ENCODE results near the gene PRR14L. TPM values are rescaled to one million over a fixed set of nuclear protein-coding genes. Genes with fewer than 3 reads are reported as not detected.
"Not testable (repeated sequence)": the region's sequence is repeated elsewhere in the genome, so short reads cannot be mapped to it uniquely, and the experiment has no call there.

Gene PRR14L
- total RNA-seq, 4 donors from 2014 or later: 7.1 to 62.2 (median 22.9) TPM

DNA sequence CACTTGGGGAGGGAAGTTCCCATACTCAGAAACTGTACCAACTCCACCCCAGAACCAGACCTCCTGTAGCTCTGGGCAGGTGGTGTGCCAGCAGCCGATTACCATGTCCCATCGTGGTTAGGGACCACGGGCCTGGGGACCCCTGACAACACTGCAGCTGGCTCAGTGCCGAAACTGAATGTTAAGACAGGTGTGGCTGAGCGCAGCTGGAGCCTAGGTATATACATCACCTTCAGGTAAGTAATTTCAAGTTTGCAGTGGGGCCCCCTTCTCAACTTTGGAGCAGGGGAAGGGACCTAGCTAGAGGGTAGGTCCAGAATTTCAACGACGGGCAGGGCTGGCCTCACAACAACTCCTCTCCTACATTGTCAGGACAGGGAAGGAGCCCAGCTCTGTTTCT lies 67.2 kb downstream of the PRR14L start:
- Histone ChIP-seq H3K4me3 (no peak overlapping the region), H3K27ac (no peak overlapping the region), H3K4me1 (peaks cover 0 to 6% of the 10 kb centered on the region in 2 donors), H3K27me3 (no peaks in the 10 kb centered on the region), H3K9me3 (no peaks in the 10 kb centered on the region), H3K36me3 (no peaks in the 10 kb centered on the region)
- TF ChIP-seq, protein P1, sequence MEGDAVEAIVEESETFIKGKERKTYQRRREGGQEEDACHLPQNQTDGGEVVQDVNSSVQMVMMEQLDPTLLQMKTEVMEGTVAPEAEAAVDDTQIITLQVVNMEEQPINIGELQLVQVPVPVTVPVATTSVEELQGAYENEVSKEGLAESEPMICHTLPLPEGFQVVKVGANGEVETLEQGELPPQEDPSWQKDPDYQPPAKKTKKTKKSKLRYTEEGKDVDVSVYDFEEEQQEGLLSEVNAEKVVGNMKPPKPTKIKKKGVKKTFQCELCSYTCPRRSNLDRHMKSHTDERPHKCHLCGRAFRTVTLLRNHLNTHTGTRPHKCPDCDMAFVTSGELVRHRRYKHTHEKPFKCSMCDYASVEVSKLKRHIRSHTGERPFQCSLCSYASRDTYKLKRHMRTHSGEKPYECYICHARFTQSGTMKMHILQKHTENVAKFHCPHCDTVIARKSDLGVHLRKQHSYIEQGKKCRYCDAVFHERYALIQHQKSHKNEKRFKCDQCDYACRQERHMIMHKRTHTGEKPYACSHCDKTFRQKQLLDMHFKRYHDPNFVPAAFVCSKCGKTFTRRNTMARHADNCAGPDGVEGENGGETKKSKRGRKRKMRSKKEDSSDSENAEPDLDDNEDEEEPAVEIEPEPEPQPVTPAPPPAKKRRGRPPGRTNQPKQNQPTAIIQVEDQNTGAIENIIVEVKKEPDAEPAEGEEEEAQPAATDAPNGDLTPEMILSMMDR (IDR thresholded peaks at IDR 0.05): no peak
- TF ChIP-seq POLR2A (IDR thresholded peaks at IDR 0.05): no peak
- no peak for DNase-seq
- intact Hi-C loops (cut with DNase I; ENCODE audit: low total_unique reads): no loop called here

DNA sequence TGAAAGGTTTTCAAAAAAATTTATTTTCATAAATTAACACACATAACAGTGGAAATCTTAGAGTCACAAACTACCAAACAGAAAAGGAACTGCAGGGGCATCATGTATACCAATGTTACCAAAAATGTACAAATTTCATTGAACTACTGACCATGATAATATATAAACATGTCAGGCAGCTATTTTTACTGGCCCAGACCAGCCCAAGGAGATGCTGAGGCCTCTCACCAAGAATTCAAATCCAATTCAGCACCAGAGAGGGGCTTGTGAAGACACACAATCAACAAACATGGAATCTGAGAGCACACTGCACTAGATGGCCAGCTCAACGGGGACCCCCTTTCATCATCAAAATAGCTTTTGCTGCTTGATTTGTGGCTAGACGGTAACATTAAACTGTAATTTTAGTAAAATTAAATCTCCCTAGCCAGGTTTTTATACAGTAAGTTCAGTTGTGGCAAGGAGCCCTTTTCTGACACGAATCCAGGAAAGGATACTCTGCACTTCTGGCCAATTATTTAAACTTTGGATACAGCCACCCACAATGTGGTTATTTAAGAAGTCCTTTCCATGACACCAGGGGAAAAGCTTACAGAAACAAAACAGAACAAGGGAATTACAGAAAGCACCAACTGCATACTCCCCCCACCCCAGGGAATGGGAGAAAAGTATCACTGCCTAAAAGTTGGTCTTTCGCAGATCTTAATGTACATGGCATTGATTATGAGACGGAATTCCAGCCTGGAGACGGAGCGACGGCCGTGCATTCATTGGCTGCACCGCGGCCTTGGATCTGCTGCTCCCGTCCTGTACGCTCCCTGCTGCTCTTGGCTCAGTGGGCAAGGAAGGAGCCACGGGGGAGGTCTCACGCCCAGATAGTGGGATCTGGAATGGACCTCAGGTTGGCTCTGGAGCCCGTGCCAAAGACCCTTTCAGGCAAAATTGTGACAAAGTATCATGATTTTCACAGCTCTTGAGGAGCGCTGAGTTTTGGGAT lies 68.3 kb downstream of the PRR14L start:
- DNase-seq: no peak
- Histone ChIP-seq H3K9me3 (no peaks in the 10 kb centered on the region), H3K27me3 (no peaks in the 10 kb centered on the region), H3K27ac (peak overlapping the region; percentile 2 to 3), H3K4me3 (no peak overlapping the region), H3K4me1 (peaks cover 0 to 6% of the 10 kb centered on the region in 2 donors), H3K36me3 (no peaks in the 10 kb centered on the region)
- TF ChIP-seq POLR2A (IDR thresholded peaks at IDR 0.05): no peak
- TF ChIP-seq, protein P1 (IDR thresholded peaks at IDR 0.05): no peak
- intact Hi-C loops (cut with DNase I; ENCODE audit: low total_unique reads): no loop called here

DNA sequence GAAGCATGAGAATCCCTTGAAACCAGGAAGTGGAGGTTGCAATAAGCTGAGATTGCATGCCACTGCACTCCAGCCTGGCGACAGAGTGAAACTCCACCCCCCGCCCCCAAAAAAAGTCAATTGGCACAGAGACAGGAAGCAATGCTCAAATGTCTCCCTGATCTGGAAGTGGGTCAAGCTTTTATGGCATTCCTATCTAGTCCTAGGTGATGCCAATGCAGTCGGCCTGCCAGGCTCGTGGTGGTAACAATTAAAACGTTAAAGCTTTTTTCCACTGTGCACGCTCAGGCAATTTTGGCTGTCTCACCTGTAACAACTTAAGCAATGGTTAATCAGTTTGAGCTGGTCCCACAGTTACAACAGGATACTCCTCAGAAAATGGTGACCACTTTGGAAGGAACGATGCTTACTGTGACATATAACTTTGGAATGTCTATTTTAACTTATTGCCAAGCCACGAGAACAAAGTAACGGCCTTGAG lies 69.0 kb downstream of the PRR14L start:
- H3K9me3 ChIP-seq: no peaks in the 10 kb centered on the region
- intact Hi-C loops (cut with DNase I; ENCODE audit: low total_unique reads): no loop called here
- H3K36me3 ChIP-seq: no peaks in the 10 kb centered on the region
- H3K27ac ChIP-seq: peak overlapping the region; percentile 2 to 3
- DNase-seq: no peak
- no peaks in the 10 kb centered on the region for H3K27me3 ChIP-seq
- H3K4me1 ChIP-seq: peaks cover 0 to 10% of the 10 kb centered on the region in 2 donors
- no peak overlapping the region for H3K4me3 ChIP-seq
- no peak for TF ChIP-seq POLR2A (IDR thresholded peaks at IDR 0.05)
- TF ChIP-seq, protein P1 (IDR thresholded peaks at IDR 0.05): no peak

DNA sequence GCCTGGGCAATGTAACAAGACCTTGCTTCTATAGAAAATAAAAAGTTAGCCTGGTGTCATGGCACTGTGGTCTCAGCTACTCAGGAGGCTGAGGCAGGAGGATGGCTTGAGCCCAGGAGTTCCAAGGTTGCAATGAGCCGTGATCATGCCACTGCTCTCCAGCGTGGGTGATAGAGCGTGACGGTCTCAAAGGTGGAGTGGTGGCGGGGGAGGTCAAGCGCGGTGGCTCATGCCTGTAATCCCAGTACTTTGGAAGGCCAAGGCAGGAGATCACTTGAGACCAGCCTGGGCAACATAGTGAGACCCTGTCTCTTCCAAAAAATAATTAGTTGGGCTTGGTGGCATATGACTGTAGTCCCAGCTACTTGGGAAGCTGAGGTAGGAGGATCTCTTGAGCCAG lies 71.2 kb downstream of the PRR14L start:
- Histone ChIP-seq H3K4me3 (no peak overlapping the region), H3K4me1 (peaks cover 0 to 10% of the 10 kb centered on the region in 2 donors), H3K27me3 (no peaks in the 10 kb centered on the region), H3K9me3 (no peaks in the 10 kb centered on the region), H3K27ac (no peak overlapping the region), H3K36me3 (no peaks in the 10 kb centered on the region)
- DNase-seq: no peak
- TF ChIP-seq, protein P1 (IDR thresholded peaks at IDR 0.05): no peak
- no peak for TF ChIP-seq POLR2A (IDR thresholded peaks at IDR 0.05)
- intact Hi-C loops (cut with DNase I; ENCODE audit: low total_unique reads): no loop called here

DNA sequence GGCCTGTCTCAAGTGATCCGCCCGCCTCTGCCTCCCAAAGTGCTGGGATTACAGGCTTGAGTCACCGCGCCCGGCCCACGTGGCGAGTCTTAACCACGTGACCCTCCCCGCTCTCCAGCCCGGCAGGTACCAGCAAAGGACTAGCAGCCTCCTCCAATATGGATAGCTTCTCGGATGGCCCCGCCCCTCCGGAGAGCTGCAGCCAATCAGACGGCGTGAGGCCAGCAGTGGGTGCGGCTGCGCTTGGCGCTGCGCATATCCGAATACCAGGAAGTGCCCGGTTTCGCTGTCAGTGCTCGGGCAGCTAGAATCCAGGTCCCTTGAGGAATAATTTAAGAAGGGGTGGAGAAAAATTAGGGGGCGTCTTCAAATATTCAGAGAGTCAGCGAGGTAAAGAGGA lies 73.2 kb downstream of the PRR14L start:
- Histone ChIP-seq H3K27ac (peak overlapping the region; percentile 44 to 52), H3K36me3 (no peaks in the 10 kb centered on the region), H3K4me3 (peak overlapping the region; percentile 30 to 45), H3K4me1 (peaks cover 0 to 10% of the 10 kb centered on the region in 2 donors), H3K9me3 (no peaks in the 10 kb centered on the region), H3K27me3 (no peaks in the 10 kb centered on the region)
- peak; percentile 91 for DNase-seq
- intact Hi-C loops (cut with DNase I; ENCODE audit: low total_unique reads): no loop called here
- TF ChIP-seq POLR2A (IDR thresholded peaks at IDR 0.05): peak in 1 of 2 donors; percentile 26
- TF ChIP-seq, protein P1 (IDR thresholded peaks at IDR 0.05): no peak

DNA sequence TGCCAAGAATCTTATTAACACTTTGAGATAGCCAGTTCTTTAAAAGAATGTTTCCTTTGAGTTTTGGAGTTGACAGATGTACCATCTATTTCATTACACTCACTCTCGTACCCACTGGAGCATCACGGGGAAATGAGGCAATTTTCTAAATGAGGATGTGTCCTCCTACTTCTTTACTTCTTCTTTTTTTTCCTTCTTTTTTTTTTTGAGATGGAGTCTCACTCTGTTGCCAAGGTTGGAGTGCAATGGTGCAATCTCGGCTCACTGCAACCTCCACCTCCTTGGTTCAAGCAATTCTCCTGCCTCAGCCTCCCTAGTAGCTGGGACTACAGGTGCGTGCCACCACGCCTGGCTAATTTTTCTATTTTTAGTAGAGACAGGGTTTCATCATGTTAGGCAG lies 75.7 kb downstream of the PRR14L start:
- H3K27me3 ChIP-seq; DNase-seq; intact Hi-C loops (cut with DNase I; ENCODE audit: low total_unique reads); H3K4me3 ChIP-seq; H3K4me1 ChIP-seq; H3K27ac ChIP-seq; H3K9me3 ChIP-seq; H3K36me3 ChIP-seq: not testable (repeated sequence)

DNA sequence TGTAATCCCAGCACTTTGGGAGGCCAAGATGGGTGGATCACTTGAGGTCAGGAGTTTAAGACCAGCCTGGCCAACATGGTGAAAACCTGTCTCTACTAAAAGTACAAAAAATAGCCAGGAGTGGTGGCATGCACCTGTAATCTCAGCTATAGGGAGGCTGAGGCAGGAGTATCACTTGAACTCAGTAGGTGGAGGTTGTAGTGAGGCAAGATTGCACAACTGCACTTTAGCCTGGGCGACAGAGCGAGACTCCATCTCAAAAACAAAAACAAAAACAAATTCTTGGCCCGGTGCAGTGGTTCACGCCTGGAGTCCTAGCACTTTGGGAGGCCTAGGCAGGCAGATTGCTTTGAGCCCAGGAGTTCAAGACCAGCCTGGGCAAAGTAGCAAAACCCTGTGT lies 81.1 kb downstream of the PRR14L start:
- intact Hi-C loops (cut with DNase I; ENCODE audit: low total_unique reads); H3K27ac ChIP-seq; DNase-seq: not testable (repeated sequence)

More for the DNA sequence above, 81.1 kb downstream of the PRR14L start:
- not testable (repeated sequence) for H3K27me3 ChIP-seq, H3K4me3 ChIP-seq, H3K9me3 ChIP-seq, H3K36me3 ChIP-seq, H3K4me1 ChIP-seq
